HFF-Myc (cell line): ENCODE results near the gene CHST2.

Experiments
- DNase-seq: peaks from one replicate; pipeline ENCODE4 v3.0.0-alpha.2; 2011; ENCODE audit warnings: low read depth; ENCODE audit errors: extremely low read depth
- H3K4me3 ChIP-seq: replicated peaks from 2 replicates; pipeline ENCODE4 v1.5.1; 2011; ENCODE audit warnings: low read depth, mild to moderate bottlenecking, control low read depth, low read length
- CTCF ChIP-seq: IDR thresholded peaks from 2 replicates; pipeline ENCODE4 v1.5.1; 2012; ENCODE audit warnings: mild to moderate bottlenecking, low read depth, low read length, control low read depth; ENCODE audit errors: missing control alignments

The CHST2 gene

GRCh38 chr3:143146486-143147274 is 27.1 kb downstream of the CHST2 start:
- no peak for TF ChIP-seq CTCF
- H3K4me3 ChIP-seq, result no peak overlapping the region
- DNase-seq, result no peak

- no peak overlapping the region for H3K4me3 ChIP-seq
- no peak for TF ChIP-seq CTCF
- DNase-seq, result no peak
These were observed 28.1 kb downstream of the CHST2 start for GRCh38 chr3:143147707-143148106.

DNA sequence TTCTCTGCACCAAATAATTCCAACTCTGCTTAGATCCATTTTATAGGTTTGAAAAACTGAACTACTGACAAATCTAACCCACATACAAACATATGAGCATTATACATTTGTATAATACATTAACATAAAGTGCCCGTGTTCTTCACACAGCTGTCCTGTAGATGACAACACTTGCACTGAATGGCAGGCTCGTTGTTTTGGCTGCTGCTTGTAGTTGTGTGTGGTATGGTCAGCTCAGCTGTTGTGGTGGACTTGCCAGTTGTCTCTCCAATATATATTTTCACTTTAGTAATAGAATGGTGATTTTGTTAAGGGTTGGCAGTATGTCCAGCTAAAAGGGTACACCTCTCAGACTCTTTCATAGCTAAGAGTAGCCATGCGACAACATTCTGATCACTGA is 30.5 kb downstream of the CHST2 start:
- H3K4me3 ChIP-seq, result no peak overlapping the region
- no peak for DNase-seq
- no peak for TF ChIP-seq CTCF

- no peak for TF ChIP-seq CTCF
- DNase-seq, result no peak
- H3K4me3 ChIP-seq, result no peak overlapping the region
These were observed 31.6 kb downstream of the CHST2 start for GRCh38 chr3:143151004-143151731.

DNA sequence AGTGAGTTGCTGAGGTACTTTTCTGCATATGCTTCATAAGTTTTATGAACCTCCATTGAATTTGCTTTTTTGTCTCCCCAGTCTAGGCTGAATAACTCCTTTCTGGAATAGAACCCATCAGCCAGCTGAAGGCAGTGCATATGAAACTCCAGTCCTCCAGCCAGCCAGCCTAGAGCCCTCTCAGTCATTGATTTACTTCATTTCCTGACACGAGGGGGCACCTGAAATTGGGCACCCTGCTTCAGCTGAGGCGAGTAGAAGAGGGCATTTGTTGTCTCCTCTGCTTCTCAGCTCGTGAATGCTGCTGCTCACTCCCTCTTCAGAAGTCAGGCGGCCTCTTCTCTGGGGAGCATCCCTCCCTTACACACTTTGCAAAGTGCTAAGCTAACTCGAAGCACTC is 32.5 kb downstream of the CHST2 start:
- no peak overlapping the region for H3K4me3 ChIP-seq
- no peak for DNase-seq
- TF ChIP-seq CTCF, result no peak

DNA sequence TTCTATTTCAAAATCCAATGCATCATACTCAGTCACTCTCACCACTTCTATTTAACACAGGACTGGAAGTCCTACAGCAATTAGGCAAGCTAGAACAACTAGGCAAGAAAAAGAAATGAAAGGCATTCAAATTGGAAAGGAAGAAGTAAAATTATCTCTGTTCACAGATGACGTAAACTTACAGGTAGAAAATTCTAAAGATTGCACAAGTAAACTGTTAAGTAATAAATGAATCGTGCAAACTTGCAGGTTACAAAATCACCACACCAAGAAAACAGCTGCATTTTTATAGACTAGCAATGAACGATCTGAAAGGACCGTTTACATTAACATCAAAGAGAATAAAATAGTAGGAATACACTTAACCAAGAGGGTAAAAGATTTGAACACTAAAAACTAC is 36.2 kb downstream of the CHST2 start:
- no peak for DNase-seq
- no peak overlapping the region for H3K4me3 ChIP-seq
- no peak for TF ChIP-seq CTCF
